ENCODE data around the gene SYNGR3. TPM values are rescaled to one million over a fixed set of nuclear protein-coding genes. Genes with fewer than 3 reads are reported as not detected.

Gene SYNGR3
- total RNA-seq, 6 donors from 2014 or later = 0.15 to 1.4 (median 0.34) TPM; not detected in 2

DNA sequence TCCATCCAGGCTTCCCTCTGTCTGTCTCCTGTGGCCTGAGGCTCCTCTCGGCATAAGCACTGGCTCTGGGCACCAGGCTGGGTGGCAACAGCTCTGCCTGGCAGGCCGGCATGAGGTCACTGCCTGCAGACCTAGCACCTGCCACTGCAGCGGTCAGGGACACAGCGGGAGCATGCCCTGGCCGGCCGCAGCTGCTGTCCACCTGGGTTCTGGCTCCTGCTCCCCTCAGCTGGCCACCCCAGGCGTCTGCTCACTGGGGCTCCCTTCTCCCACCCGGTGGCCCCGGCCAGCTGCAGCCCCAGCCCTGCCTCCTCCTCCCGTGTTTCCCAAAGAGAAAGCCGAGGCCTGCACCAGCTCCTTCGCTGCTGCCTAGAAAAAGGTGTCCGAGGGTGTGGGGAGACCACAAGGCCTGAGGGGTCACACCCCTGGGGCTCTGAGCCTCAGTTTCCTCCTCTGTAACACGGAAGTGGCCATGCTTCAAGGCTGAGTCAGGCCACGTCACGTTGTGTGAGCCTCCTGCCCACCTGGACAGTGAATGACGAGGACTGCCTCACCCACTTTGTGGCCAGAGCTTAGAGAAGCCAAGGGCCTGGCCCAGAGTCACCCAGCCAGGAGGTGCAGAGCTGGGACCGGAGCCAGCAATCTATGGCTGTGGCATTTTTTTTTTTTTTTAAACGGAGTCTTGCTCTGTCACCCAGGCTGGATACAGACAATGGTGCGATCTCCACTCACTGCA is 51.2 kb downstream of the SYNGR3 start:
- Histone ChIP-seq H3K36me3 (peaks cover 0 to 36% (median 14%) of the 10 kb centered on the region in 4 donors), H3K4me1 (peaks cover 98 to 99% (median 98%) of the 10 kb centered on the region in 4 donors), H3K9me3 (no peaks in the 10 kb centered on the region), H3K27ac (peak overlapping the region; percentile 90 to 97 (median 95)), H3K4me3 (no peak overlapping the region), H3K27me3 (no peaks in the 10 kb centered on the region)
- WGBS, 2 donors = 52 to 70% methylated on average over 18 to 19 of the region's 20 CpGs
- TF ChIP-seq EP300 (IDR thresholded peaks at IDR 0.05) = no peak
- TF ChIP-seq POLR2AphosphoS5 (IDR thresholded peaks at IDR 0.05) = peak in 1 of 2 donors; percentile 9
- TF ChIP-seq, protein P1, sequence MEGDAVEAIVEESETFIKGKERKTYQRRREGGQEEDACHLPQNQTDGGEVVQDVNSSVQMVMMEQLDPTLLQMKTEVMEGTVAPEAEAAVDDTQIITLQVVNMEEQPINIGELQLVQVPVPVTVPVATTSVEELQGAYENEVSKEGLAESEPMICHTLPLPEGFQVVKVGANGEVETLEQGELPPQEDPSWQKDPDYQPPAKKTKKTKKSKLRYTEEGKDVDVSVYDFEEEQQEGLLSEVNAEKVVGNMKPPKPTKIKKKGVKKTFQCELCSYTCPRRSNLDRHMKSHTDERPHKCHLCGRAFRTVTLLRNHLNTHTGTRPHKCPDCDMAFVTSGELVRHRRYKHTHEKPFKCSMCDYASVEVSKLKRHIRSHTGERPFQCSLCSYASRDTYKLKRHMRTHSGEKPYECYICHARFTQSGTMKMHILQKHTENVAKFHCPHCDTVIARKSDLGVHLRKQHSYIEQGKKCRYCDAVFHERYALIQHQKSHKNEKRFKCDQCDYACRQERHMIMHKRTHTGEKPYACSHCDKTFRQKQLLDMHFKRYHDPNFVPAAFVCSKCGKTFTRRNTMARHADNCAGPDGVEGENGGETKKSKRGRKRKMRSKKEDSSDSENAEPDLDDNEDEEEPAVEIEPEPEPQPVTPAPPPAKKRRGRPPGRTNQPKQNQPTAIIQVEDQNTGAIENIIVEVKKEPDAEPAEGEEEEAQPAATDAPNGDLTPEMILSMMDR (IDR thresholded peaks at IDR 0.05) = peak in 1 of 6 experiments; percentile 9
- ATAC-seq (ENCODE audit: low FRiP score in 2 of 2) (peak in 1 of 2 donors; percentile 34), DNase-seq (peak; percentile 83 to 85)

DNA sequence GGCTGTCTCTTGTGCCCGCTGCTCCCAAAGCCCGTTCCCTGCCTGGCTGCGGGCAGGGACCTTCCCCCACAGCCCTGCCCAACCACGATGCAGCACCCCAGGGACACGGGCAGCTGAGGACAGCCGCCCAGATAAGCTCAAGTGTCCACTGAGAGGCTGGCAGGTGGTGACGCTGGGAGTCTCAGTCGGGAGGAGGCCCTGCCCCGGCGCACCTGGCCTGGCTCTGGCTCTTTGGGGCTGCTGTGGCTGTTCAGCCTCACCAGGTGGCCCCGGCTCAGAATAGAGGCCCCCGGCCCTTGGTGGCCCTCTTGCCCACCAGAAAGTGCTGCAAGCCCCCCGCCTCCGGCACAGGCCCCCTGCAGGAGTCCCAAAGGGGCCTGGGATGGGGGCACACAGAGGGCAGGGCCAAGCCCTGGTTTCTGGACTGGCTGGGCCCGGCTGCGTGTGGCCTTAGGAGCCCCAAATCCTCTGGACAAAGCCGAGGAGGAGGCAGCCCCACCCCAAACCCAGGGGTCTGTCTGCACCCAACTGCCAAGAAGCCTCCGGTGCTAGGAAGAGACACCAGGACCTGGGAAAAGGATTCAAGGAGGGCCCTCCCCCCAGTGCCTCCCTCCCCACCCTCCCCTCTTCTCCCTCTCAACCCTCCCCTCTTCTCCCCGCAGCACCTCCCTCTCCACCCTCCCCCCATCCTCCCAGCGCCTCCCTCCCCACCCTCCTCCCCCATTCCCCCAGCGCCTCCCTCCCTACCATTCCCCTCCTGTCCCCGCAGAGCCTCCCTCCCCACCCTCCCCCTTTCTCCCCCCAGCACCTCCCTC is 52.6 kb downstream of the SYNGR3 start:
- peak overlapping the region in 1 of 4 donors; percentile 18 for H3K4me3 ChIP-seq
- H3K36me3 ChIP-seq = peaks cover 0 to 22% (median 7%) of the 10 kb centered on the region in 4 donors
- peak; percentile 47 to 81 for ATAC-seq (ENCODE audit: low FRiP score in 2 of 2)
- H3K27ac ChIP-seq = peak overlapping the region; percentile 90 to 97 (median 95)
- no peaks in the 10 kb centered on the region for H3K27me3 ChIP-seq
- DNase-seq = peak; percentile 89 to 93
- WGBS, 2 donors = 48 to 51% methylated on average over 10 of the region's 22 CpGs
- no peaks in the 10 kb centered on the region for H3K9me3 ChIP-seq
- TF ChIP-seq POLR2AphosphoS5 (IDR thresholded peaks at IDR 0.05) (peak; percentile 63 to 79), POLR2A (IDR thresholded peaks at IDR 0.05) (peak in 2 of 4 donors; percentile 40 to 79), EP300 (IDR thresholded peaks at IDR 0.05) (peak in 1 of 4 donors; percentile 67)
- TF ChIP-seq, protein P1 (IDR thresholded peaks at IDR 0.05) = peak in 1 of 6 experiments; percentile 28
- peaks cover 97 to 99% (median 98%) of the 10 kb centered on the region in 4 donors for H3K4me1 ChIP-seq

DNA sequence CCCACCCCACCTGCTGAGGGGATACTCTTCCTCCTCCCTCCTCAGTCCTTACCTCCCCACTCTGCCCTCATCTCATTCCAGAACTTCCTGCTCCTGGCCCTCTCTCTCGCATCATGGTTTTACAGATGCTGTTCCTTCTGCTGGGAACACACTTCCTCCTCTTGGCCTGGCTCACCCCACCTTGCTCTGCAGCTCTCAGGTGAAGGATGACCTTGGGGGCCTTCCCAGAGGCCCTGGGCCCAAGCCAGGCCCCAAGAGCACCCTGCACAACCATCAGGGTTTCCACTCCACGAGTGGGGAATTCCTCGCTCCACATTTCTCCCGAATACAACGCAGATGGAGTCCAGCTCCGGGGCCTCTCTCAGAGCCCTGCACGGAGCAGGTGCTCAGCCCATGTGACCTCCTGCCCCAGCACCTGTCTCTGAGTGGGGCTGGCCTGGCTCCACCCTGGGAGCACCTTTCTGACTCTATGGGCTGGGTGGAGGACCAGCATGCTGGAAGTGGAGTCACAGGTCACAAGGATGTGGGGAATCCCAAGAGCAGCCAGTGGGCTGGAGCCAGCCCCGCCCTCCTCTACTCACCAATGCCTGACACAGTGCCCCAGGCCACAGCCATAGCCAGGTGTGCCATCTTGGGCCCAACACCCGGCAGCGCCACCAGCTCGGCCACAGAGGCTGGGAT is 53.4 kb downstream of the SYNGR3 start:
- Histone ChIP-seq H3K4me3 (peak overlapping the region in 2 of 4 donors; percentile 10 to 23), H3K4me1 (peaks cover 90 to 93% (median 91%) of the 10 kb centered on the region in 4 donors), H3K9me3 (no peaks in the 10 kb centered on the region), H3K36me3 (peaks cover 0 to 14% (median 4%) of the 10 kb centered on the region in 4 donors), H3K27ac (peak overlapping the region; percentile 90 to 97 (median 95)), H3K27me3 (no peaks in the 10 kb centered on the region)
- 14 to 61% methylated on average over 1 to 11 of the region's 11 CpGs for WGBS, 2 donors
- TF ChIP-seq, protein P1 (IDR thresholded peaks at IDR 0.05) = no peak
- TF ChIP-seq EP300 (IDR thresholded peaks at IDR 0.05) = peak in 1 of 4 donors; percentile 40
- TF ChIP-seq POLR2A (IDR thresholded peaks at IDR 0.05) = no peak
- TF ChIP-seq POLR2AphosphoS5 (IDR thresholded peaks at IDR 0.05) = peak in 1 of 2 donors; percentile 5
- peak in 1 of 2 donors; percentile 0 for ATAC-seq (ENCODE audit: low FRiP score in 2 of 2)
- peak; percentile 74 to 91 for DNase-seq

Small RNA genes within 50 kb of the gene (small RNA-seq; reads per million reads assigned to genes)
- gene AC005363.2 = 0 to 0.20 (median 0.06) reads per million in 4 donors
- gene RN7SL219P = 0 reads per million in 4 donors
- 0 reads per million in 4 donors for gene SNORA10
- gene SNORA64 = 0 reads per million in 4 donors

Other genes starting within 250 kb of the SYNGR3 start
- gene NME3, start 218.4 kb upstream of the SYNGR3 start, total RNA-seq = 100 to 1,000 TPM in 2 of 6 donors, 10 to 100 TPM in 4; 57.8 to 155 (median 78.9) TPM
- gene EME2, start 217.2 kb upstream of the SYNGR3 start, total RNA-seq = 10 to 100 TPM; 10.8 to 87.0 (median 21.5) TPM
- 10 to 100 TPM; 49.2 to 91.7 (median 69.8) TPM for gene MRPS34, start 216.8 kb upstream of the SYNGR3 start, total RNA-seq
- gene SPSB3, start 207.4 kb upstream of the SYNGR3 start, total RNA-seq = 100 to 1,000 TPM in 2 of 6 donors, 10 to 100 TPM in 4; 46.2 to 234 (median 64.4) TPM
- gene NUBP2, start 207.0 kb upstream of the SYNGR3 start, total RNA-seq = 10 to 100 TPM; 53.2 to 85.6 (median 60.5) TPM
- gene IGFALS, start 196.3 kb upstream of the SYNGR3 start, total RNA-seq = 10 to 100 TPM in 1 of 6 donors, 1 to 10 TPM in 5; 1.0 to 11.5 (median 3.1) TPM
- 100 to 1,000 TPM in 5 of 6 donors, 10 to 100 TPM in 1; 84.5 to 251 (median 122) TPM for gene HAGH, start 163.1 kb upstream of the SYNGR3 start, total RNA-seq
- 10 to 100 TPM; 22.1 to 42.1 (median 32.6) TPM for gene FAHD1, start 162.8 kb upstream of the SYNGR3 start, total RNA-seq
- gene MEIOB, start 117.8 kb upstream of the SYNGR3 start, total RNA-seq = under 1 TPM in 1 of 6 donors, not detected in 5; 0.54 TPM
- gene HS3ST6, start 71.6 kb upstream of the SYNGR3 start, total RNA-seq = 1 to 10 TPM in 2 of 6 donors, under 1 TPM in 2, not detected in 2; 0.44 to 4.0 (median 0.95) TPM
- 10 to 100 TPM; 18.2 to 45.3 (median 31.9) TPM for gene MSRB1, start 46.8 kb upstream of the SYNGR3 start, total RNA-seq
- not detected for gene RPL3L, start 35.3 kb upstream of the SYNGR3 start, total RNA-seq
- gene NDUFB10, start 30.4 kb upstream of the SYNGR3 start, total RNA-seq = 100 to 1,000 TPM in 4 of 6 donors, 10 to 100 TPM in 2; 76.5 to 245 (median 107) TPM
- gene RPS2, start 25.1 kb upstream of the SYNGR3 start, total RNA-seq = 1,000 to 10,000 TPM; 1,128 to 1,943 (median 1,579) TPM
- gene RNF151, start 23.1 kb upstream of the SYNGR3 start, total RNA-seq = under 1 TPM in 1 of 6 donors, not detected in 5; 0.37 TPM
- gene TBL3, start 17.9 kb upstream of the SYNGR3 start, total RNA-seq = 10 to 100 TPM; 22.0 to 51.6 (median 35.0) TPM
- 1 to 10 TPM in 5 of 6 donors, not detected in 1; 2.1 to 5.4 (median 5.0) TPM for gene NOXO1, start 8.5 kb upstream of the SYNGR3 start, total RNA-seq
- 10 to 100 TPM in 5 of 6 donors, 1 to 10 TPM in 1; 5.2 to 40.3 (median 24.7) TPM for gene GFER, start 5.8 kb upstream of the SYNGR3 start, total RNA-seq
- 10 to 100 TPM; 20.1 to 62.8 (median 41.7) TPM for gene ZNF598, start 19.9 kb downstream of the SYNGR3 start, total RNA-seq
- gene NPW, start 29.8 kb downstream of the SYNGR3 start, total RNA-seq = under 1 TPM in 2 of 6 donors, not detected in 4; 0.67 to 0.80 TPM
- gene NHERF2, start 36.9 kb downstream of the SYNGR3 start, total RNA-seq = 100 to 1,000 TPM; 131 to 604 (median 283) TPM
- gene NTHL1, start 57.9 kb downstream of the SYNGR3 start, total RNA-seq = 10 to 100 TPM; 17.8 to 43.6 (median 28.8) TPM
- gene TSC2, start 58.0 kb downstream of the SYNGR3 start, total RNA-seq = 100 to 1,000 TPM in 4 of 6 donors, 10 to 100 TPM in 2; 47.3 to 296 (median 118) TPM
- gene PKD1, start 145.9 kb downstream of the SYNGR3 start, total RNA-seq = 100 to 1,000 TPM in 3 of 6 donors, 10 to 100 TPM in 3; 75.4 to 567 (median 106) TPM
- gene RAB26, start 158.7 kb downstream of the SYNGR3 start, total RNA-seq = 1 to 10 TPM in 1 of 6 donors, under 1 TPM in 3, not detected in 2; 0.30 to 6.8 (median 0.85) TPM
- gene TRAF7, start 165.8 kb downstream of the SYNGR3 start, total RNA-seq = 10 to 100 TPM; 34.6 to 72.6 (median 52.9) TPM
- 1 to 10 TPM in 1 of 6 donors, under 1 TPM in 2, not detected in 3; 0.06 to 1.0 (median 0.15) TPM for gene CASKIN1, start 206.6 kb downstream of the SYNGR3 start, total RNA-seq
- gene MLST8, start 215.5 kb downstream of the SYNGR3 start, total RNA-seq = 10 to 100 TPM; 24.6 to 93.2 (median 47.7) TPM
- 10 to 100 TPM in 3 of 6 donors, 1 to 10 TPM in 3; 4.0 to 70.2 (median 10.8) TPM for gene BRICD5, start 220.9 kb downstream of the SYNGR3 start, total RNA-seq
- 10 to 100 TPM; 18.6 to 32.5 (median 21.7) TPM for gene PGP, start 224.9 kb downstream of the SYNGR3 start, total RNA-seq
- gene E4F1, start 233.6 kb downstream of the SYNGR3 start, total RNA-seq = 100 to 1,000 TPM in 1 of 6 donors, 10 to 100 TPM in 5; 24.9 to 153 (median 32.9) TPM
- gene DNASE1L2, start 246.5 kb downstream of the SYNGR3 start, total RNA-seq = 1 to 10 TPM in 3 of 6 donors, under 1 TPM in 1, not detected in 2; 0.79 to 2.1 (median 1.5) TPM